ENCODE measurements around the gene PALM2AKAP2. TPM values are rescaled to one million over a fixed set of nuclear protein-coding genes. Genes with fewer than 3 reads are reported as not detected.

The PALM2AKAP2 gene
- total and polyA plus RNA-seq, 2 experiments from 2014 or later: 2.5 to 7.9 TPM

- H3K4me1 ChIP-seq (ENCODE audit: insufficient read depth): peaks cover 28% of the 10 kb centered on the region
Observed at GRCh38 chr9:109765278-109765677, 14.7 kb upstream of the PALM2AKAP2 start.

GRCh38 chr9:109765830-109766229, 14.2 kb upstream of the PALM2AKAP2 start:
- H3K9me2 ChIP-seq (ENCODE audit: insufficient read depth): peaks cover 19% of the 10 kb centered on the region
- no peak overlapping the region for H3K27ac ChIP-seq (ENCODE audit: low read depth)
- no peaks in the 10 kb centered on the region for H3F3A ChIP-seq (replicated peaks; ENCODE audit: low read depth)
- Mint-ChIP-seq H3K9me3 (no peaks in the 10 kb centered on the region), H3K36me3 (ENCODE audit: low read depth) (no peaks in the 10 kb centered on the region), H3K4me3 (no peak overlapping the region), H3K27me3 (ENCODE audit: insufficient read depth, low read depth, poor library complexity) (peaks cover 7% of the 10 kb centered on the region), H3K4me1 (peaks cover 46% of the 10 kb centered on the region), H3K27ac (no peak overlapping the region)
- H2AFZ ChIP-seq: no peak overlapping the region
- no peaks in the 10 kb centered on the region for H3K27me3 ChIP-seq (ENCODE audit: insufficient read depth)
- no peak overlapping the region for H3K4me2 ChIP-seq
- DNase-seq (ENCODE audit: low spot score) (no peak), ATAC-seq (no peak)
- peaks cover 34% of the 10 kb centered on the region for H3K4me1 ChIP-seq (ENCODE audit: insufficient read depth)
- H4K20me1 ChIP-seq (replicated peaks; ENCODE audit: insufficient read depth): no peaks in the 10 kb centered on the region
- H3K36me3 ChIP-seq (ENCODE audit: insufficient read depth): no peaks in the 10 kb centered on the region
- no peak for TF ChIP-seq POLR2AphosphoS5 (IDR thresholded peaks at IDR 0.05; ENCODE audit: low read depth)
- H3K79me2 ChIP-seq (replicated peaks; ENCODE audit: insufficient read depth): no peaks in the 10 kb centered on the region
- no peak overlapping the region for H3K4me3 ChIP-seq

More at GRCh38 chr9:109765278-109765677, 14.7 kb upstream of the PALM2AKAP2 start:
- Mint-ChIP-seq H3K36me3 (ENCODE audit: low read depth) (no peaks in the 10 kb centered on the region), H3K27me3 (ENCODE audit: insufficient read depth, low read depth, poor library complexity) (peaks cover 7% of the 10 kb centered on the region), H3K9me3 (no peaks in the 10 kb centered on the region), H3K4me3 (no peak overlapping the region), H3K27ac (no peak overlapping the region), H3K4me1 (peaks cover 40% of the 10 kb centered on the region)
- Histone ChIP-seq H3K4me3 (no peak overlapping the region), H3K27ac (ENCODE audit: low read depth) (no peak overlapping the region), H3F3A (replicated peaks; ENCODE audit: low read depth) (no peaks in the 10 kb centered on the region), H3K4me2 (no peak overlapping the region), H3K9me2 (ENCODE audit: insufficient read depth) (peaks cover 14% of the 10 kb centered on the region), H3K27me3 (ENCODE audit: insufficient read depth) (no peaks in the 10 kb centered on the region), H3K79me2 (replicated peaks; ENCODE audit: insufficient read depth) (no peaks in the 10 kb centered on the region), H3K36me3 (ENCODE audit: insufficient read depth) (no peaks in the 10 kb centered on the region), H2AFZ (no peak overlapping the region), H4K20me1 (replicated peaks; ENCODE audit: insufficient read depth) (no peaks in the 10 kb centered on the region)
- no peak for ATAC-seq
- DNase-seq (ENCODE audit: low spot score): no peak
- no peak for TF ChIP-seq STAT1 (IDR thresholded peaks at IDR 0.05; ENCODE audit: unreplicated experiment)
- TF ChIP-seq ZNF331 (CRISPR knock-in tag; IDR thresholded peaks at IDR 0.05; ENCODE audit: low read depth): no peak

- H3K27me3 Mint-ChIP-seq (ENCODE audit: insufficient read depth, low read depth, poor library complexity): peaks cover 7% of the 10 kb centered on the region
- DNase-seq (ENCODE audit: low spot score) (no peak), ATAC-seq (no peak)
- no peaks in the 10 kb centered on the region for H4K20me1 ChIP-seq (replicated peaks; ENCODE audit: insufficient read depth)
- no peak for TF ChIP-seq STAT1 (IDR thresholded peaks at IDR 0.05; ENCODE audit: unreplicated experiment)
- TF ChIP-seq ZNF462 (CRISPR knock-in tag; IDR thresholded peaks at IDR 0.05): no peak
- TF ChIP-seq ZNF114 (CRISPR knock-in tag; IDR thresholded peaks at IDR 0.05): no peak
- TF ChIP-seq NANOG (IDR thresholded peaks at IDR 0.05; ENCODE audit: borderline replicate concordance): no peak
- TF ChIP-seq CREB1 (CRISPR knock-in tag; IDR thresholded peaks at IDR 0.05; ENCODE audit: low read depth): no peak
- TF ChIP-seq ETS1 (IDR thresholded peaks at IDR 0.05): no peak
- TF ChIP-seq POLR2AphosphoS5 (IDR thresholded peaks at IDR 0.05; ENCODE audit: low read depth): no peak
- H3K4me3 ChIP-seq: no peak overlapping the region
- H3K27ac ChIP-seq (ENCODE audit: low read depth): no peak overlapping the region
- no peaks in the 10 kb centered on the region for H3K36me3 Mint-ChIP-seq (ENCODE audit: low read depth)
- H3F3A ChIP-seq (replicated peaks; ENCODE audit: low read depth): no peaks in the 10 kb centered on the region
- no peaks in the 10 kb centered on the region for H3K27me3 ChIP-seq (ENCODE audit: insufficient read depth)
- H3K4me3 Mint-ChIP-seq: no peak overlapping the region
- no peak overlapping the region for H3K27ac Mint-ChIP-seq
- H3K4me2 ChIP-seq: no peak overlapping the region
- peaks cover 51% of the 10 kb centered on the region for H3K4me1 Mint-ChIP-seq
- H3K36me3 ChIP-seq (ENCODE audit: insufficient read depth): no peaks in the 10 kb centered on the region
- H3K9me2 ChIP-seq (ENCODE audit: insufficient read depth): peaks cover 19% of the 10 kb centered on the region
- H3K9me3 Mint-ChIP-seq: no peaks in the 10 kb centered on the region
- no peaks in the 10 kb centered on the region for H3K79me2 ChIP-seq (replicated peaks; ENCODE audit: insufficient read depth)
- H2AFZ ChIP-seq: no peak overlapping the region
- peaks cover 36% of the 10 kb centered on the region for H3K4me1 ChIP-seq (ENCODE audit: insufficient read depth)
Observed at GRCh38 chr9:109766351-109766750, 13.6 kb upstream of the PALM2AKAP2 start.

Measured in GM23338 (cell line).